ENCODE measurements around the gene SNTG2. TPM values are rescaled to one million over a fixed set of nuclear protein-coding genes. Genes with fewer than 3 reads are reported as not detected.
A peak's percentile ranks its signal among the peaks of the same experiment; 100 is the strongest.

SNTG2 gene
- total RNA-seq, 1 experiment from 2014 or later: 20.5 TPM

DNA sequence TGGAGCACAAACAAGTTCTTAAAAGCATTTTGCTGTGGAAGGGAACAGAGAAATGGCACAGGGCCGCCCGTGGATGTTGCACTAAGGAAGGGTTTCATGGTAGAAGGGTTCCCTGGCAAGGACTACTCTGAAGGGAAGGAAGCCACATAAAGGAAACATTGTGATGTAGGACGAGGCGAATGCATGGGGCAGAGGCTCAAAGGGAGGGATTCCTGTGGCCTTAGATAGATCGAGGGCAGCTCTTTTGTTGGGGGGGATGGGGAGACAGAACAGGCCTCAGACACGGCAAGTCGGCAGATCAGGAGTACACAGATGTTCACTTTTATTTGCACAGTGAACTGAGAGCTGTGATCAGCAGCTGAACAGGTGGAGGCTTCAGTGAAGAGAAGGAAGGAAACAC lies 205.4 kb downstream of the SNTG2 start:
- POLR2A ChIA-PET: no interaction called here
- ATAC-seq (peak; percentile 20; the same call in 1 of the 2 replicates), DNase-seq (ENCODE audit: low spot score) (no peak)
- Mint-ChIP-seq H3K27me3 (ENCODE audit: low read depth) (no peaks in the 10 kb centered on the region), H3K4me1 (no peaks in the 10 kb centered on the region), H3K9me3 (peaks cover 4% of the 10 kb centered on the region; the same call in 1 of the 2 replicates), H3K36me3 (peaks cover 9% of the 10 kb centered on the region), H3K4me3 (no peak overlapping the region), H3K27ac (no peak overlapping the region)
- CTCF ChIA-PET: interaction anchor here (1.2 kb wide), 1 partner anchor 16 kb away, joined by 5 read pairs; no protein-coding TSS in a partner anchor
- TF ChIP-seq, protein P1, sequence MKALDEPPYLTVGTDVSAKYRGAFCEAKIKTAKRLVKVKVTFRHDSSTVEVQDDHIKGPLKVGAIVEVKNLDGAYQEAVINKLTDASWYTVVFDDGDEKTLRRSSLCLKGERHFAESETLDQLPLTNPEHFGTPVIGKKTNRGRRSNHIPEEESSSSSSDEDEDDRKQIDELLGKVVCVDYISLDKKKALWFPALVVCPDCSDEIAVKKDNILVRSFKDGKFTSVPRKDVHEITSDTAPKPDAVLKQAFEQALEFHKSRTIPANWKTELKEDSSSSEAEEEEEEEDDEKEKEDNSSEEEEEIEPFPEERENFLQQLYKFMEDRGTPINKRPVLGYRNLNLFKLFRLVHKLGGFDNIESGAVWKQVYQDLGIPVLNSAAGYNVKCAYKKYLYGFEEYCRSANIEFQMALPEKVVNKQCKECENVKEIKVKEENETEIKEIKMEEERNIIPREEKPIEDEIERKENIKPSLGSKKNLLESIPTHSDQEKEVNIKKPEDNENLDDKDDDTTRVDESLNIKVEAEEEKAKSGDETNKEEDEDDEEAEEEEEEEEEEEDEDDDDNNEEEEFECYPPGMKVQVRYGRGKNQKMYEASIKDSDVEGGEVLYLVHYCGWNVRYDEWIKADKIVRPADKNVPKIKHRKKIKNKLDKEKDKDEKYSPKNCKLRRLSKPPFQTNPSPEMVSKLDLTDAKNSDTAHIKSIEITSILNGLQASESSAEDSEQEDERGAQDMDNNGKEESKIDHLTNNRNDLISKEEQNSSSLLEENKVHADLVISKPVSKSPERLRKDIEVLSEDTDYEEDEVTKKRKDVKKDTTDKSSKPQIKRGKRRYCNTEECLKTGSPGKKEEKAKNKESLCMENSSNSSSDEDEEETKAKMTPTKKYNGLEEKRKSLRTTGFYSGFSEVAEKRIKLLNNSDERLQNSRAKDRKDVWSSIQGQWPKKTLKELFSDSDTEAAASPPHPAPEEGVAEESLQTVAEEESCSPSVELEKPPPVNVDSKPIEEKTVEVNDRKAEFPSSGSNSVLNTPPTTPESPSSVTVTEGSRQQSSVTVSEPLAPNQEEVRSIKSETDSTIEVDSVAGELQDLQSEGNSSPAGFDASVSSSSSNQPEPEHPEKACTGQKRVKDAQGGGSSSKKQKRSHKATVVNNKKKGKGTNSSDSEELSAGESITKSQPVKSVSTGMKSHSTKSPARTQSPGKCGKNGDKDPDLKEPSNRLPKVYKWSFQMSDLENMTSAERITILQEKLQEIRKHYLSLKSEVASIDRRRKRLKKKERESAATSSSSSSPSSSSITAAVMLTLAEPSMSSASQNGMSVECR (CRISPR knock-in tag; IDR thresholded peaks at IDR 0.05; ENCODE audit: borderline replicate concordance): no peak
- TF ChIP-seq SMAD3 (CRISPR knock-in tag; IDR thresholded peaks at IDR 0.05; ENCODE audit: borderline replicate concordance): no peak
- TF ChIP-seq CDX4 (CRISPR knock-in tag; IDR thresholded peaks at IDR 0.05; ENCODE audit: borderline replicate concordance): no peak
- no peak for TF ChIP-seq HMGA2 (CRISPR knock-in tag; IDR thresholded peaks at IDR 0.05)
- no peak for TF ChIP-seq FOXJ3 (CRISPR knock-in tag; IDR thresholded peaks at IDR 0.05; ENCODE audit: borderline replicate concordance)

GRCh38 chr2:1156531-1156930 lies 205.9 kb downstream of the SNTG2 start:
- H3K36me3 Mint-ChIP-seq: peaks cover 12% of the 10 kb centered on the region
- DNase-seq (ENCODE audit: low spot score) (no peak), ATAC-seq (no peak; the same call in 1 of the 2 replicates)
- H3K27me3 Mint-ChIP-seq (ENCODE audit: low read depth): no peaks in the 10 kb centered on the region
- no peaks in the 10 kb centered on the region for H3K4me1 Mint-ChIP-seq
- ChIA-PET CTCF (no interaction called here), POLR2A (no interaction called here)
- peaks cover 7% of the 10 kb centered on the region; the same call in 1 of the 2 replicates for H3K9me3 Mint-ChIP-seq
- H3K4me3 Mint-ChIP-seq: no peak overlapping the region
- H3K27ac Mint-ChIP-seq: no peak overlapping the region
- no peak for TF ChIP-seq ZNF281 (CRISPR knock-in tag; IDR thresholded peaks at IDR 0.05)
- no peak for TF ChIP-seq ATF1 (CRISPR knock-in tag; IDR thresholded peaks at IDR 0.05)
- TF ChIP-seq, protein P2, sequence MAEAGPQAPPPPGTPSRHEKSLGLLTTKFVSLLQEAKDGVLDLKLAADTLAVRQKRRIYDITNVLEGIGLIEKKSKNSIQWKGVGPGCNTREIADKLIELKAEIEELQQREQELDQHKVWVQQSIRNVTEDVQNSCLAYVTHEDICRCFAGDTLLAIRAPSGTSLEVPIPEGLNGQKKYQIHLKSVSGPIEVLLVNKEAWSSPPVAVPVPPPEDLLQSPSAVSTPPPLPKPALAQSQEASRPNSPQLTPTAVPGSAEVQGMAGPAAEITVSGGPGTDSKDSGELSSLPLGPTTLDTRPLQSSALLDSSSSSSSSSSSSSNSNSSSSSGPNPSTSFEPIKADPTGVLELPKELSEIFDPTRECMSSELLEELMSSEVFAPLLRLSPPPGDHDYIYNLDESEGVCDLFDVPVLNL (CRISPR knock-in tag; IDR thresholded peaks at IDR 0.05; ENCODE audit: borderline replicate concordance, low read depth): no peak
- TF ChIP-seq ZNF416 (CRISPR knock-in tag; IDR thresholded peaks at IDR 0.05): no peak
- TF ChIP-seq ATF6 (CRISPR knock-in tag; IDR thresholded peaks at IDR 0.05): no peak
- TF ChIP-seq TEAD4 (CRISPR knock-in tag; IDR thresholded peaks at IDR 0.05): no peak
- no peak for TF ChIP-seq ZNF121 (CRISPR knock-in tag; IDR thresholded peaks at IDR 0.05)
- TF ChIP-seq JUN (CRISPR knock-in tag; IDR thresholded peaks at IDR 0.05): no peak
- no peak for TF ChIP-seq IRF2 (CRISPR knock-in tag; IDR thresholded peaks at IDR 0.05; ENCODE audit: borderline replicate concordance, low read depth)
- TF ChIP-seq EMX1 (CRISPR knock-in tag; IDR thresholded peaks at IDR 0.05): no peak
